NCI-H526 (cell line): Measurements from ENCODE around the gene ETV1.

Source experiments
- DNase-seq, 2 experiments: peaks; one replicate each; lab custom pipeline; 2025; lab: John Stamatoyannopoulos, UW

The ETV1 gene

GRCh38 chr7:13989126-13989948 is at the start of gene ETV1:
Gene ETV1 (minus strand): TSS chr7:13989666. CDS start chr7:13989052, 614 bp downstream.
- no peak for DNase-seq

- DNase-seq = no peak
Observed at GRCh38 chr7:14024406-14024805, 34.9 kb upstream of the ETV1 start.

DNA sequence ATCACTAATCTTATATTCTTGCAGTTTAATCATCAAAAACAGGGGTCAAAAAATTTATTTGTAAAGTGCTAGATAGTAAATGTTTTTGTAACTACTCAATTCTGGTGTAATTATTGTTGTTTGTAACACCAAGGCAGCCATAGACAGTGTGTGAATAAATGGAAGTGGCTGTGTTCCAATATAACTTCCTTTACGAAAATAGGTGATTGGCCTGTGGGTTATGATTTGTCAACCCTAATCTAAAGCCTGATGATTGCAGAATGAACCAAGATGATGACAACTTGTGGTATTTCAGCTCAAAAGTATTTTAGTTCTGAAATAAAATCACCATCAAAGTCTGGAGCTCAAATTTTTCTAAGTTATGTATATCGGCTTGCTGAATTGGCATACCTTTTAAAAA is 34.4 kb upstream of the ETV1 start:
- no peak for DNase-seq

GRCh38 chr7:14023342-14023741 is 33.9 kb upstream of the ETV1 start:
- DNase-seq = no peak

DNA sequence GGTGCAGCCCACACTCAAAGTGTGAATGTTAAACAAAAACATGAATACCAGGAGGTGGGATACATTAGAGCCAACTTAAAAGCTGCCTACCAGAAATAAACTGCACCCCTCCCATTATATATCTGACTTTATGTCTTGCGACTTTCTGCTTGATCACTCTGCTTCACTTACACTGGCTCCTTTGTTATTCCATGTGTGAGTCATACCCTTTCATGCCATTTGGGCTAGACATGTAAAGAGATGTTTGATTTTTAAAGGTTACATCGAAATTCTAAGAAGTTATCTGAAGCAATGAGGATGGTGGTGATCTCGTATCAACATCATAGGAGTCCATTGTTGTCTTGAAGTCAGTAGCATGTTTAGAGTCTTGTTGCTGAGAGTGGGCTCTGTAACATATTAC is 31.6 kb upstream of the ETV1 start:
- no peak for DNase-seq

DNA sequence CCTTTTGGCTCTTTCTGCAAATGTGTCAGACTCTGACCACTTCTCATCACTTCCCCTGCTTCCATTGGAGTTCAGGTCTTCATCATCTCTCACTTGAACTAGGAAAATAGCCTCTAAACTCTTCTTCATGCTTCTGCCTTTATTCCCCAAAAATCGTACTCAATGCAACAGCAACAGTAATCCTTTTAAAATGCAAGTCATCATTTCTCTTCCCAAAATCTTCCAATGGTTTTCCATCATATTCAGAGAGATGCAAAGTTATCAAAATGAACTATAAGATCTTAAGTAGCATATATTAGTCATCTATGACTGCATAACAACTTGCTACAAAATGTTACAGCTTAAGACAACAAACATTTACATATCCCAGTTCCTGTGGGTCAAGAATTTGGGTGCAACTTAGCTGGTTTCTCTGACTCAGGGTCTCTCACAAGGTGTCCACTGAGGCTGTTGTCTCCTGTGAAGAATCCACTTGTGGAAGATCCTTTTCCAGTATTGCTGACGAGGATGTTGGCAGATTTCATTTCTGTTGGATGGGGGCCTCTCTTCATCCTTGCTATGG is 31.0 kb upstream of the ETV1 start:
- no peak for DNase-seq

DNA sequence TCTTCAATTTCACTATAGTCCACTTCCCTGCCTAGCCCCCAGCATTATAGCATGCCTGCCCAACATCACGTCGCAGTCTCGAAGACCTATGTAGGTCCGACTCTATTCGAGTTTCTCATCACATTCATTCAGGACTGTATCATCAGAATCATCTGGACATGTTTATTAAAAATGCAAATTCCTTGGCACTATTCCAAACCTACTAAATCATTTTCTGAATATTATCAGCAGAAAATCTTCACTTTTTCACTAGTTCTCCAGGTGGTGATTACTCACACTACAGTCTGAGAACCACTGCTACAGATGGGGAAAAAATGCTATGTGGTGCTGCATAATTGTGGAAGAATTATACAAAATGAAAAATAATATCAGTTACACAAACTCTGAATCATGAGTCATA is 29.3 kb upstream of the ETV1 start:
- DNase-seq = no peak

DNA sequence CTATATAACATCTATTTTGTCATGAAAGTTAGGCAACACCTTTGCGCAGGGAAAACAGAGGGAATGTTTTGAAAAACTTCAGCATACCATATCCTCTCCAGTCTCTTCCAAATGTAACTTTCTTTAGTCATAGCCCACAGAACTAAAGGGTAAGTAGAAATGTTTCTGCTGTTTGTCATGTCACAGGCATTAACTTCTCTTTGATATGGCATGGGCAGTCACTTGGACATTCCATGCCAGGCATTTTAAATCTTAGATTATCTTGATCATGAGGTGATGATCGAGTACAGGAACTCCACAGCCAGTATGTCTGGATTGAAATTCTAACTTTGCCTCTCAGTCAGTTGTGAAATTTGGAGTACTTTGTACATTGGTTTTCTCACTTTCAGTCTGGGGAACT is 27.5 kb upstream of the ETV1 start:
- no peak for DNase-seq

DNA sequence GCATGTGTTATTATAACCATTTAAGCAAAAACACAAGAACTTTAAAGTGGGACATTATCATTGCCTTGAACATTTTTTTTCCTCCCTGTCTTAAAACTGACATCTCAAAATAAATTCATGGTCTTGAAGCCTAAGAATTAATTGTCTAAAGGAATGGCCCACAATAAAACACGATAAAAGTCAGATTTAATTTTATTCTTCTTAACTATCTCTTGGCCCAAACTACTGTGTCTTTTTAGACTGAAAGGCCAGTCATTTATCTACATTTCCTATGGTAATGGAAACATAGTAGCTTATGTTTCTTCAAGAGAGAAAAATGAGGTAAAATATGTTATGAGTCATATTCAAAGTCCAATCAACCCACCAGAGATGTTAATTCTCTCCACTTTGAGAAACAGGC is 24.4 kb upstream of the ETV1 start:
- no peak for DNase-seq

- DNase-seq = no peak
Observed at GRCh38 chr7:14009453-14010418, 20.3 kb upstream of the ETV1 start.

GRCh38 chr7:14001139-14001538 is 11.7 kb upstream of the ETV1 start:
- DNase-seq = no peak

- no peak for DNase-seq
Observed at GRCh38 chr7:14000247-14000646, 10.8 kb upstream of the ETV1 start.

DNA sequence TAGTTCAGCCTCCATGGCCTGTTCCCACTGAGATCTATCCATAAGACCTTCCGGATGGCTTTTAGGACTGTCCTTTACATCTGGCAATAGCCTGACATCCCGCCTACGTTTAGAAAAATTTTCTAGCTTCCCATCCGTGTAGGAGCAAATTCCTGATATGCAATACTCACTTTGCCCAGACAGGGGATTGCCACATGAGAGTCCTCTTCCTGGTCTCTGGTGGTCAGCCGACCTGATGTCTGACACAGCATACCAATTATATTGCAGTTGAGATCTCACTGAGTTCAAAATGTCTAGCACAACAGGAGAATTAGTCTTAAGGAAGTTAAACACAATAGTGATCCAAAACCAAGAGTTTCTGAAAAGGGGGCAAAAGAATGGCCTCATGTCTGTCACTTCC is 9.4 kb upstream of the ETV1 start:
- DNase-seq = no peak

DNA sequence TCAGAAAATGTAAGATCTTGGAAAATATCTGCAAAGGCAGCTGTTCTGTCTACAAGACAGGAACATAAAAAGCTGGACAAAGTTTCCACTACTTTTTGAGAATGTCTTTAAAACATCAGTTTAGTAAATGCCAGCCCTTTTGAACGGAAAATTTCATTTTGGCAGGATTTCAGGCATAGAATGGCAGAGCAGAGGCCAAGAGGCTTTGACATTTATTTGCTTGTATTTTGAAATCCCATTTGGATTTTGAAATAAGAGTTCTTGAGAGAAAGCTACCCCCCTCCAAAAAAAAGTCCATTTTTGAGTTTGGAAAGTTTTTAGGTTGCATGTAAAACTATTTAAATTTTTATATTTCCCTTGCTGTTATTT is 3.1 kb upstream of the ETV1 start:
- no peak for DNase-seq

DNA sequence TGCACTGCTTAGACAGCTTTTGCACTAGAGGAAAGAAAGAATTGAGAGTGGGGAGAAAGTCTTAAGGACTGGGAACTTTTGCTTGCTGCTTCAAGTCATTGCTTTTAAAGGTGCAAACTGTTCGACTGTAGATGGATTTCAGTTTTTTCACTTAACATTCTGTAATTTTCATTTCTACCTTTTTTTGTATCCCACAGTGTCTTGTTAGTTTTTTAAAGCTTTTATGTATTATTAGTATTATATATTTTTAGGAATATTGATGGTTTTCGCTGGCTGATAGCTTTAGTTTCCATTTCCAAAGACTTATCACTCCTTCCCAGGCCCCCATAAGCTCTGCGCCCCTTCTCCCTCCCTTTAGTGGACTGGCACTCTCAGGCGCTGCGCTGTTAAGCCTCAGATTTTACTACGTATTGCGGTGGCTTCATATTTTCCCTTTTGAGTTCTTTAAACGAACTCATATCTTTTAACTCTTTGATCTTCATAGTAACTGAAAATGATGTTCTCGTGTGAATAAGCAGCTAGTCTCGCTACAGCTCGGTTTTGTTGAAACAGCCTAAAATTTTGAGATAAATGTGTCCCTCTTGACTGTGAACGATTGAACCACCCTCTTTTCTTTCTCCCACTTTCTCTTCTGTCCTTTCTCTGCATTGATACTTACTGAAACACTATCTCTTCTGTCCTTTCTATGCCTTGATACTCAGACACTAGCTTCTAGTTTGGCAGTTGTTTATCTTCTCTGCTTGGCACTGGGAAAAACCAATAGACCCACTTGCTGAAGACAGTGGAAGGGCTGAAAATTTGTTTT is 2.5 kb upstream of the ETV1 start:
- DNase-seq = no peak

- DNase-seq = peak; percentile 46 to 72
Observed at GRCh38 chr7:13990984-13991790, 1.7 kb upstream of the ETV1 start.

DNA sequence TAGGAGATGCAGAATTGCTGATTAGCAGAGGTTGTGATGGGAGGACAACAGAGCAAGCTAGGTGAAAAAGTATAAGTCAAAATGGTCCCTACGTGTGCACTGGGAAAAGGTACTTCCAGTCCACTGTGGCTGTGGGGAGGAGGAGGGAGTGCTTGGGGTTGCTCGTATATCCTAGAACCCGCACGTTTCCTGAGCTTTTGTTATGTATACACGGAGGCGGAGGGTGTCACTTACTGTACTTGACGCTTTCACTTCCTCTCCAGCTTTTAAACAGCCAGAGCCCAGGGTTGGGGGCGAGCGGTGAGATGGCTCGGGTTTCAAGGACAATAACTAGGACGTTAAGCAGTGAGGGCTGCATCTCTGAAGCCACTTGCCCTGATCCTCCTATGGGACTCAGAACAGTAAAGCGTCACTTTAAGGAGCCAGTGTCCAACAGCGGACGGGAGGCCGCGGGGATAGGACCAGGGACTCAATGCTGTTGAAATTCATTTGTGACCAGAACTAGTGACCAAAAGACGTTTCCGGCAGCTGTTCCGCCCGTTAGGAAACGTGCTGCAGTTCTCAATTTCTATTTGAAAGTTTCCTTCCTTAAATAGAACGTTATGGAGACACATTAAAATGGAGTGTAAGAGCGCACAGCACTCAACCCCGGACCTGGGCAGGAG is 985 bp upstream of the ETV1 start:
- peak in 1 of 2 experiments; percentile 23 for DNase-seq

DNA sequence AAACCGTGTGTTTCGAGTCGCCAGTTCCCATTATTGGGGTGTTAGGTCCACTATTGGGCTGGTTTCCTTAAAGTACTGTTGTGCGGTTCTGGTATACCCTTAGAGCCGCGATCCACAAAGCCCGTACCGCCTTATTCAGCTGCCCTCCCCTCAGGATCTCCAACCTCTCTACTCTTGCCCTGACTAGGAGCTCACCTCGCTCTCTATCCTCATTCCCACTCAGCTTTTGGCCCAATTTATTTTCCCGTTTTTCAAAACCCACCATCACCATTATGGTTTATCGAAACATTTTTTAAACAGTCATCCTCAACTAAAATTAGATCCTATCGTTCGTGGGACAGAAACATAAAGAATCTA is 461 bp upstream of the ETV1 start:
- DNase-seq = no peak

DNA sequence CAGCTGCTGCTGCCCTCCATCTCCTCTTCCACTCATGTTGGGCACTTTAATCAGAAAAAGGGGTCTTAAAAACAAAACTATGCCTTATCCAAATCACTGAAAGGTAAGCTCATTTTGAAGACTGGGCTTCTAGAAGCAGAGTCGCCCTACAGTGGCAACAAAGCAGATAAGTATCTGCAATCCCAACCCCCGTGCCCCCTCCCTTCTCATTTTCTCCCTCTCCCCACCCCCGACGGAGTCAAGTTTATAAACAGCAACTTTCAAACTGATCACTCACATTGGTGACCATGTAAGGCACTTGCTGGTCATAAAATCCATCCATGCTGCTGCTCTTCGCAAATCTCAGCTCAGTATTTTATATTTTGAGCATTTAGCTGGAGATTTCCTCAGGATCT is 738 bp downstream of the ETV1 start:
- DNase-seq = no peak

DNA sequence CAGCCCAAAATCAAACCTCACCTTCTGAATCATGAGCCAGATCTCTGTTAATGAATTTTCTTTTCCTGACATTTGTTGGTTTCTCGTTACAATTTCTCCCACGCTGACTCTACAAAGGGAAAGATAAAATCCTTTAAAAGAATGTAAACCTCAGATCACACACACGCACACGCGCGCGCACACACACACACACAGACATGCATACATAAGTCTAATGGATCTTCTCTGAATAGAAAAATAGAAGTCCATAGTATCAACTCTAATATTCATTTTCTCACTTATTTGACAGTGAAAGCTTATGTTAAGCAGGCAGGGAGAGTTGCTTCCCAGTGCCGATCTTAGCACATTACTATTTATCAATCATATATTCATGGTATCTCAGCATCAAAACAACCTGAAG is 1.4 kb downstream of the ETV1 start:
- DNase-seq = no peak

DNA sequence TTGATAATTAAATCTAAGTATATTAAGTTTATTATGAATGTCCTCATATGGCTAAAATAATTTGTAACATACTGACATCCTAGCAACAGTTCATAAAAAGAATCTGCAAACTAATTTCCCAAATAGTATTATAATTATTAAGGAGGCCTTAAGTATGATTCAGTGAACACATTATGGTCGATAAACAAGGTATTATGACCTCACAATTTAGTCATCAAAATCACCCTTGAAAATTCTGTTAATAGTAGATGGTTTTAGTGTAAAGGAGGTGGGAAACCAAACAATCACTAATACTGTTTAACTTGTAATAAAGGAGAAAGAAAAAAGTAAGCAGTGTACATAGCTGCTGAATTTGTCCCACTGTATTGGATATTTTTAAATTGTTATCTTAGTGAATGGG is 2.1 kb downstream of the ETV1 start:
- DNase-seq = no peak
